KOPT-K1 (cell line): ENCODE results near the gene SERINC2.
"Not testable (repeated sequence)": the region's sequence is repeated elsewhere in the genome, so short reads cannot be mapped to it uniquely, and the experiment has no call there.

Experiments
- H3K27ac ChIP-seq: fragments of 200-600 bp; sonication (generic); 2 replicates; pipeline ENCODE4 v1.5.1; 2016; ENCODE audit warnings: antibody characterized with exemption, mild to moderate bottlenecking, low read depth, low read length; ENCODE audit not compliant: poor library complexity, severe bottlenecking
- H3K36me3 ChIP-seq: fragments of 200-600 bp; sonication (generic); 2 replicates; pipeline ENCODE4 v1.5.1; 2017; ENCODE audit warnings: antibody characterized with exemption, mild to moderate bottlenecking, low read length, moderate library complexity; ENCODE audit not compliant: insufficient read depth
- H3K9me3 ChIP-seq: fragments of 200-600 bp; sonication (generic); 2 replicates; pipeline ENCODE4 v1.5.1; 2017; ENCODE audit warnings: antibody characterized with exemption, low read length, mild to moderate bottlenecking; ENCODE audit not compliant: insufficient read depth, poor library complexity, severe bottlenecking

The SERINC2 gene

DNA sequence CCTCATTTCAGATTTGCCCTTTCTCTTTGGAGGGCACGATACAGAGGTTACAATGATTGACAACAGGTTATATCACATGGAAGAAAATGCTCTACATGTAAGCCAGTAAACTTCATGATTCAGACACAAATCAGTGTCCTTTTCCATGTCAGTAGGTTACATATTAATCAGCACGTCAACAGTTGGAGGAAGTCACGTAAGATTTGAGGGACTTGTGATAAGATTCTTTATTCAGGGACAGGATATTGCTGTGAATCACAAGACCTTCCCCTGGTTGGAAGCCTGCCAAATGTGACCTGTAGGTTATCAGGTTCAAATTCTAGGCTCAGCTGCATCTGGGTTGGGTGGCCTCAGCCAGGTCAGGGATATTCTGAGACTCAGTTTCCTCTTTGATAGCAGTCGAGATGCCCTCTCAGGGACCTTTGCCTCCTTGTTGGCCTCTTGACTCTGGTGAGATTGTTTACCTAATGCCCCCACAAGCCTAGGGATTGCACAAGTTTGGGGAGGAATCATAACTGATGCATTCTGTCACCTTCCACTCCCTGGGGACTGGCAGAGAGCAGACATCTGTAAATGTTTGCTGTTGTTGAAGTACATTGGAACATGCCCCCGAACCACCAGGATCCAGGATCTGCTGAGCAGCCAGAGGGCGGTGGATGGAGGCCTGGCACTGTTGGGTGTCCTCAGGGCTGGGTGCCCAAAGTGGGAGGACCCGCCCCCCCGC is 31.9 kb downstream of the SERINC2 start:
- Histone ChIP-seq H3K36me3 (no peaks in the 10 kb centered on the region), H3K9me3 (peaks cover 14% of the 10 kb centered on the region), H3K27ac (no peak overlapping the region)

DNA sequence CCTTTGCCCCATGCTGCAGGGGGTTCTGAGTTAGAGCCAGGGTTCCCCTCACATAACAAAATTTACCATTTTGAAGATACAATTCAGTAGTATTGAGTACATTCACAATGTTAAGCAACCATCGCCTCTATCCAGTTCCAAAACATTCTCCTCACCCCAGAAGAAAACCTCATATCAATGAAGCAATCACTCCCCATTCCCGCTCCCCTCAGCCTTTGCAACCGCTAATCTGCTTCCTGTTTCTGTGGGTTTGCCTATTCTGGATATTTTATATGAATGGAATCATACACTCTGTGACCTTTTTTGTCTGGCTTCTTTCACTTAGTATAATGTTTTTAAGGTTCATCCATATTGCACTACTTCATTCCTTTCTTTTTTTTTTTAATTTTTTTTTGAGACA is 32.9 kb downstream of the SERINC2 start:
- Histone ChIP-seq H3K36me3 (no peaks in the 10 kb centered on the region), H3K27ac (no peak overlapping the region), H3K9me3 (peaks cover 14% of the 10 kb centered on the region)

GRCh38 chr1:31447210-31447609 is 34.2 kb downstream of the SERINC2 start:
- H3K9me3 ChIP-seq, result peaks cover 14% of the 10 kb centered on the region
- H3K36me3 ChIP-seq, result no peaks in the 10 kb centered on the region
- H3K27ac ChIP-seq, result no peak overlapping the region

GRCh38 chr1:31453384-31454079 is 40.5 kb downstream of the SERINC2 start:
- Histone ChIP-seq H3K27ac (no peak overlapping the region), H3K36me3 (no peaks in the 10 kb centered on the region), H3K9me3 (peaks cover 44% of the 10 kb centered on the region)

DNA sequence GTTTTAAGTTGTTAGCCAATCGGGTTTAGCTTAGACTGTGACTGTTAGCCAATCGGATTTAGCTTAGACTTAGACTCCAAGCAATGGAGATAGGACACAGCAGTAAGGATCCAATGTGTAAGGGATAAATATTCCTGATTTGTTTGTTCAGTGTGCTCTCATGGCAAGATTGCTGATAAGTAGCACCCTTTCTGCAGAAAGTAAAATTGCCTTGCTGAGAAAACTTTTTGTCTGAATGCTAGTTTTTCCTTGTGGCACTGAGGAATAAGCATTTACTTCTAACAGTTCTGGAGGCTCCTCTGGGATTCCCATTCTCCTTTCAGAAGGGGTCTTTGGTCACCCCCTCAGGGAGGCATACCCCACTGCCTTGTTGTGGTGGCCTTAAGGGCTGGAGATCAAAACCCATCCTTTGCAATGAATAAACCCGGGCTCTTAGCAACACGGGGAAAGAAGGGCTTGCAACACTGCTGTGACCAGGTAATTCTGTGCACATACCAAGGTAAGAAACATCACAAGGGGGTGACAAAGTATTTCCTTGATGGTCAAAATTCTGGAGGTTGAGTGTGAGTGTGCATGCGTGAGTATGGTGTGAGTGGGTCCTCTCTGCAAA is 45.4 kb downstream of the SERINC2 start:
- peaks cover 53% of the 10 kb centered on the region for H3K9me3 ChIP-seq
- no peaks in the 10 kb centered on the region for H3K36me3 ChIP-seq
- H3K27ac ChIP-seq, result no peak overlapping the region

GRCh38 chr1:31460027-31460426 is 47.0 kb downstream of the SERINC2 start:
- no peak overlapping the region for H3K27ac ChIP-seq
- H3K36me3 ChIP-seq, result no peaks in the 10 kb centered on the region
- H3K9me3 ChIP-seq, result peaks cover 42% of the 10 kb centered on the region

DNA sequence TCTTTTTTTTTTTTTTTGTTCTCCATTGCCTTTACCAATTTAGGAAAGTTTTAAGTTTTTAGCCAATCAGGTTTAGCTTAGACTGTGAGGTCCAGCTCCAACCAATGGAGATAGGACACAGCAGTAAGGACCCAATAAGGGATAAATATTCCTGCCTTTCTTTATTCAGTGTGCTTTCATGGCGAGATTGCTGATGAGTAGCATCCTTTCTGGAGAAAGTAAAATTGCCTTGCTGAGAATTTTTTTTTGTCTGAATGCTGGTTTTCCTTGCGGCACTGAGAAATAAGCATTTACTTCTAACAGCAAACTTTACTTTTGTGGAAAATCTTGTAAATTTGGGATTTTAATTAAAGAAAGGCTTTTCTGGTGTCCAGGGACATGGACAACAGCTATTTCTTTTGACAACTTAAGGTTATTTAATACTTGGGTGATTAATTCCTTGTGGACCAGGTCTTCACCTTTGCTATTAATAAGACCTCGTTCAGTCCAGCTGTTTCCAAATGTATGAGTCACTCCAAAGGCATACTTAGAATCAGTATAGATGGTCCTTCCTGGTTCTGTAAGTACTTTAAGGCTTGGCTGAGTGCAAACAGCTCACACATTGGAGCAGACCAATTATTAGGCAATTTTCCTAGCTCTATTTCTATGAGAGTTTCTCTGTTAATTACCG is 54.1 kb downstream of the SERINC2 start:
- Histone ChIP-seq H3K27ac (no peak overlapping the region), H3K9me3 (peaks cover 19% of the 10 kb centered on the region), H3K36me3 (no peaks in the 10 kb centered on the region)

- H3K27ac ChIP-seq, result no peak overlapping the region
- peaks cover 19% of the 10 kb centered on the region for H3K9me3 ChIP-seq
- no peaks in the 10 kb centered on the region for H3K36me3 ChIP-seq
Measured at GRCh38 chr1:31470794-31471315, 57.8 kb downstream of the SERINC2 start.

DNA sequence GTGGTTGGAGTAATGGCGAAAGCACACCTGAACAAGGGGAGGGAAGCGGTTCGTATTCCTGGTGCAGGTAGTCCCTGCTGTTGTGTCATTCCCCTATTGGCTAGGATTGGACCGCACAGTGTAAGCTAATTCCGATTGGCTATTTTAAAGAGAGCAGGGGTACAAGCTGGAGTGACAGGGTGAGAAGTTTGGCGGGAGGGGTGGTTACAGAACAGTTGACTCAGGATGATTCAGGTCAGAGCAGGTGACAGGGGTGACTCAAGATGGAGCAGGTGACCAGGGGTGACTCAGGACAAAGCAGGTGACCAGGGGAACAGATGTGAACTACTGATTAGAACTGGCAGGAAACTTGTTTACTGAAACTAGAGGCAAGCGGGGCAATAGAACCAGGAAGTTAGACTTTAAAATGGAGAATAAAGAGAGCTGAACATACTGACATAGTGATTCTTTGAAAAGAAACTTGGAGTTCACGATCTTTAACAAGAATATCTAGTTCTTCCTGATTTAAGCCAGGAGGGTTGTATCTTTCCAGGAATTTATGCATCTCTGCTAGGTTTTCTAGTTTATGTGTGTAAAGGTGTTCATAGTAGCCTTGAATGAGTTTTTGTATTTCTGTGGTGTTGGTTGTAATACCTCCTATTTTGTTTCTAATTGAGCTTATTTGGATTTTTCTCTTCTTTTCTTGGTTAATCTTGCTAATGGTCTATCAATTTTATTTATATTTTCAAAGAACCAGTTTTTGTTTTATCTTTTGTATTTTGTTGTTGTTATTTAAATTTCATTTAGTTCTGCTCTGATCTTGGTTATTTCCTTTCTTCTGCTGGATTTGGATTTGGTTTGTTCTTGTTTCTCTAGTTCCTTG is 58.7 kb downstream of the SERINC2 start:
- H3K36me3 ChIP-seq, H3K27ac ChIP-seq: not testable (repeated sequence)
- H3K9me3 ChIP-seq, result peaks cover 15% of the 10 kb centered on the region

- not testable (repeated sequence) for H3K36me3 ChIP-seq, H3K27ac ChIP-seq, H3K9me3 ChIP-seq
Measured at GRCh38 chr1:31472314-31472651, 59.3 kb downstream of the SERINC2 start.

DNA sequence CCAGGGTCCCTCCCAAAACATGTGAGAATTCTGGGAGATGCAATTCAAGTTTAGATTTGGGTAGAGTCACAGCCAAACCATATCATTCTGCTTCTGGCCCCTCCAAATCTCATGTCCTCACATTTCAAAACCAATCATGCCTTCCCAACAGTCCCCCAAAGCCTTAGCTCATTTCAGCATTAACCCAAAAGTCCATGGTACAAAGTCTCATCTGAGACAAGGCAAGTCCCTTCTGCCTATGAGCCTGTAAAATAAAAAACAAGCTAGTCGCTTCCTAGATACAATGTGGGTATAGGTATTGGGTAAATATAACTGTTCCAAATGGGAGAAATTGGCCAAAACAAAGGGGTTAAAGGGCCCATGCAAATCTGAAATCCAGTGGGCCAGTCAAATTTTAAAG is 59.7 kb downstream of the SERINC2 start:
- H3K27ac ChIP-seq, H3K36me3 ChIP-seq, H3K9me3 ChIP-seq: not testable (repeated sequence)

- not testable (repeated sequence) for H3K9me3 ChIP-seq, H3K27ac ChIP-seq, H3K36me3 ChIP-seq
Measured at GRCh38 chr1:31473508-31473907, 60.5 kb downstream of the SERINC2 start.

GRCh38 chr1:31474567-31474966 is 61.6 kb downstream of the SERINC2 start:
- H3K36me3 ChIP-seq, H3K27ac ChIP-seq, H3K9me3 ChIP-seq: not testable (repeated sequence)
